ENCODE measurements around the gene ZNF451. TPM values are rescaled to one million over a fixed set of nuclear protein-coding genes. Genes with fewer than 3 reads are reported as not detected.

ZNF451 gene
- polyA plus RNA-seq, 1 donor, result 27.6 TPM

- H3K9me3 ChIP-seq (ENCODE audit: control insufficient read depth, low read depth, low read length), result peaks cover 2% of the 10 kb centered on the region
- no peak for DNase-seq
- H3K4me3 ChIP-seq (ENCODE audit: low read length), result no peak overlapping the region
- H3K27ac ChIP-seq (ENCODE audit: low read length), result no peak overlapping the region
- peaks cover 2% of the 10 kb centered on the region for H3K36me3 ChIP-seq (ENCODE audit: control insufficient read depth, insufficient read depth, low read length)
- no peaks in the 10 kb centered on the region for H3K27me3 ChIP-seq (ENCODE audit: control insufficient read depth, insufficient read depth, low read length)
- 60% methylated on average over 1 of the region's 2 CpGs for WGBS (ENCODE audit: insufficient coverage, low lambda C conversion rate)
- no peaks in the 10 kb centered on the region for H3K4me1 ChIP-seq (ENCODE audit: control insufficient read depth, insufficient read depth, low read length)
These were observed 27.8 kb downstream of the ZNF451 start for GRCh38 chr6:57117796-57118195.

GRCh38 chr6:57123111-57123510 lies 33.1 kb downstream of the ZNF451 start:
- H3K36me3 ChIP-seq (ENCODE audit: control insufficient read depth, insufficient read depth, low read length), result peaks cover 7% of the 10 kb centered on the region
- peaks cover 2% of the 10 kb centered on the region for H3K9me3 ChIP-seq (ENCODE audit: control insufficient read depth, low read depth, low read length)
- no peaks in the 10 kb centered on the region for H3K4me1 ChIP-seq (ENCODE audit: control insufficient read depth, insufficient read depth, low read length)
- no peaks in the 10 kb centered on the region for H3K27me3 ChIP-seq (ENCODE audit: control insufficient read depth, insufficient read depth, low read length)
- no peak overlapping the region for H3K27ac ChIP-seq (ENCODE audit: low read length)
- 100% methylated on average over 1 of the region's 1 CpG for WGBS (ENCODE audit: insufficient coverage, low lambda C conversion rate)
- no peak overlapping the region for H3K4me3 ChIP-seq (ENCODE audit: low read length)
- DNase-seq, result no peak

GRCh38 chr6:57127763-57128162 lies 37.8 kb downstream of the ZNF451 start:
- no peaks in the 10 kb centered on the region for H3K4me1 ChIP-seq (ENCODE audit: control insufficient read depth, insufficient read depth, low read length)
- no peak overlapping the region for H3K27ac ChIP-seq (ENCODE audit: low read length)
- no peak for DNase-seq
- H3K4me3 ChIP-seq (ENCODE audit: low read length), result no peak overlapping the region
- no peaks in the 10 kb centered on the region for H3K9me3 ChIP-seq (ENCODE audit: control insufficient read depth, low read depth, low read length)
- H3K36me3 ChIP-seq (ENCODE audit: control insufficient read depth, insufficient read depth, low read length), result peaks cover 8% of the 10 kb centered on the region
- H3K27me3 ChIP-seq (ENCODE audit: control insufficient read depth, insufficient read depth, low read length), result no peaks in the 10 kb centered on the region

DNA sequence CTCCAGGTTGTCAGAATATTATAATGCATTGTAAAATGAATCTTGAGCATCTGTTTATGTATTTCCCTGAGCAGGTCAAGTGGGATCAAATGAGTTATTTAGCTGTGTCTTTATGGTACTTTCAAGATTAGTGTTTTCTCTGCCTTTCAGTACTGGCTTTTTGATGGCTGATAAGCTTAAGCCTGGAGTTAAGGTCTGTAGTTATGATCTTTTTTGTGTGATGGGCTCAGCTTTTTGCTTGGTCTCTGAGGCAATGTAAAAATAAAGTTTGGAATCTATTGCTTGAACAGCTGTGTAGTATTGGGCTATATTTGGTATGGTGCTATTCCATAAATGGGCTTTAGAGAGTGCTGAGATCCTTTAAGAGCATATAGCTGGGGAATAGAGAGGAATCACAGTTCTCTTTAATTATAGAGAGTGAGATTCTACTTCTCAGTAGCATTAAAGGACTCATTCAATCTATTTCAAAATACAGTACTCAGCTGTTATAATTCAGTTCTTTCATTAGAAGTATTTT lies 40.7 kb downstream of the ZNF451 start:
- no peak overlapping the region for H3K27ac ChIP-seq (ENCODE audit: low read length)
- DNase-seq, result peak in 1 of 2 donors; percentile 3
- H3K36me3 ChIP-seq (ENCODE audit: control insufficient read depth, insufficient read depth, low read length), result peaks cover 14% of the 10 kb centered on the region
- no peaks in the 10 kb centered on the region for H3K9me3 ChIP-seq (ENCODE audit: control insufficient read depth, low read depth, low read length)
- no peaks in the 10 kb centered on the region for H3K4me1 ChIP-seq (ENCODE audit: control insufficient read depth, insufficient read depth, low read length)
- no peaks in the 10 kb centered on the region for H3K27me3 ChIP-seq (ENCODE audit: control insufficient read depth, insufficient read depth, low read length)
- H3K4me3 ChIP-seq (ENCODE audit: low read length), result no peak overlapping the region

DNA sequence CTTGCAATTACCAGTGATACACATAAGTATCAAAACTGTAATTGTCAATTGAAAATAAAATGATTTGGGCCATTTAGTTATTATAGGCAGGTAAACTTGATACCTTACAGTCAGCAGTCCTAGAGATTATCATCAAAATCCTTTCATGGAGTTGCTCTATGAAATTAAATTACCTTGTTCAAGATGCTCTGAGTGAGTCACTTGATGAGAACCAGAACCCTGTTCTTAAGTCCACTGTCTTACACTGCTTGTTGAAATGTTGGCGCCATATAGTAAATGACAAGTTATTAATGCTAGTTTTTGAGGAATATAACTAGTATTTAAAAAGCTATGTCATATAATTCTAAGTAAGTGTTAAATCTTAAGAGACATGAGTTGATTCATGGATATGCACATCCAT lies 45.0 kb downstream of the ZNF451 start:
- Histone ChIP-seq H3K27me3 (ENCODE audit: control insufficient read depth, insufficient read depth, low read length) (no peaks in the 10 kb centered on the region), H3K27ac (ENCODE audit: low read length) (no peak overlapping the region), H3K4me3 (ENCODE audit: low read length) (no peak overlapping the region), H3K36me3 (ENCODE audit: control insufficient read depth, insufficient read depth, low read length) (peaks cover 19% of the 10 kb centered on the region), H3K4me1 (ENCODE audit: control insufficient read depth, insufficient read depth, low read length) (no peaks in the 10 kb centered on the region), H3K9me3 (ENCODE audit: control insufficient read depth, low read depth, low read length) (no peaks in the 10 kb centered on the region)
- WGBS (ENCODE audit: insufficient coverage, low lambda C conversion rate), result no CpG with 5 or more reads among the region's 1 CpG
- DNase-seq, result no peak

DNA sequence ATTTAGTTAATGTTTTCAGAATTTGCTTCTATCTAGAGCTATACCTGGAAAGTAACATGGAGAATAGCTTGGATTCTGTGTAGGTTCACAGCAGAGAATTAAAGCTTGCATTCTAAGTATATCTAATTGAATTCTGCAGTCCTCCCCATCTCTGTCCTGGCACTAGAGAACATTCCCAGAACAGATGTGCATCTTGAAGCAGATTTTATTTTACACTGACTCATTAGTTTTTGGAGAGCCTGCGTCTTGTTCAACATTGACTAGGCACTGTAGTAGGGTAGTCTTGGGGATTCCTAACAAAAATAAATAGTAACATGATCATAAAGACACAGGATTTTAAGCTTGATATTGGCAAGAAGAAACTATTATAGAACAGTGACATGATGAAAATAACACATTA lies 45.9 kb downstream of the ZNF451 start:
- no CpG with 5 or more reads among the region's 1 CpG for WGBS (ENCODE audit: insufficient coverage, low lambda C conversion rate)
- Histone ChIP-seq H3K36me3 (ENCODE audit: control insufficient read depth, insufficient read depth, low read length) (peaks cover 19% of the 10 kb centered on the region), H3K4me1 (ENCODE audit: control insufficient read depth, insufficient read depth, low read length) (no peaks in the 10 kb centered on the region), H3K27me3 (ENCODE audit: control insufficient read depth, insufficient read depth, low read length) (no peaks in the 10 kb centered on the region), H3K27ac (ENCODE audit: low read length) (no peak overlapping the region), H3K4me3 (ENCODE audit: low read length) (no peak overlapping the region), H3K9me3 (ENCODE audit: control insufficient read depth, low read depth, low read length) (no peaks in the 10 kb centered on the region)
- no peak for DNase-seq

GRCh38 chr6:57137350-57137749 lies 47.4 kb downstream of the ZNF451 start:
- H3K27ac ChIP-seq (ENCODE audit: low read length), result no peak overlapping the region
- H3K4me1 ChIP-seq (ENCODE audit: control insufficient read depth, insufficient read depth, low read length), result no peaks in the 10 kb centered on the region
- no CpG with 5 or more reads among the region's 2 CpGs for WGBS (ENCODE audit: insufficient coverage, low lambda C conversion rate)
- H3K9me3 ChIP-seq (ENCODE audit: control insufficient read depth, low read depth, low read length), result no peaks in the 10 kb centered on the region
- H3K4me3 ChIP-seq (ENCODE audit: low read length), result no peak overlapping the region
- no peaks in the 10 kb centered on the region for H3K27me3 ChIP-seq (ENCODE audit: control insufficient read depth, insufficient read depth, low read length)
- H3K36me3 ChIP-seq (ENCODE audit: control insufficient read depth, insufficient read depth, low read length), result peaks cover 25% of the 10 kb centered on the region
- no peak for DNase-seq

DNA sequence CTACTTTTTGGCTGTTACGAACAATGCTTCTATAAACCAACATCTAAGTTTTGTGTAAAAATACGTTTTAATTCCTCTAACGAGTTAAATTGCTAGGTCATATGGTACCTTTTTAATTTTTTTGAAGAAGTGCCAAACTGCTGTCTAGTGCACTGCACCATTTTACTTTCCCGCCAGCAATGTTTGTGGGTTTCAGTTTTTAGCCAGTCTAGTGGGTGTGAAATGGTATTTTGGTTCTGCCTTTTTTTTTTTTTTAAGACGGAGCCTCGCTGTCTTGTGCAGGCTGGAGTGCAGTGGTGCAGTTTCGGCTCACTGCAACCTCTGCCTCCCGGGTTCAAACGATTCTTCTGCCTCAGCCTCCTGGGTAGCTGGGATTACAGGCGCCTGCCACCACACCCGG lies 48.0 kb downstream of the ZNF451 start:
- Histone ChIP-seq H3K27ac (ENCODE audit: low read length) (no peak overlapping the region), H3K9me3 (ENCODE audit: control insufficient read depth, low read depth, low read length) (no peaks in the 10 kb centered on the region), H3K36me3 (ENCODE audit: control insufficient read depth, insufficient read depth, low read length) (peaks cover 23% of the 10 kb centered on the region), H3K27me3 (ENCODE audit: control insufficient read depth, insufficient read depth, low read length) (no peaks in the 10 kb centered on the region), H3K4me3 (ENCODE audit: low read length) (no peak overlapping the region), H3K4me1 (ENCODE audit: control insufficient read depth, insufficient read depth, low read length) (no peaks in the 10 kb centered on the region)
- no peak for DNase-seq
- 100% methylated on average over 4 of the region's 11 CpGs for WGBS (ENCODE audit: insufficient coverage, low lambda C conversion rate)

DNA sequence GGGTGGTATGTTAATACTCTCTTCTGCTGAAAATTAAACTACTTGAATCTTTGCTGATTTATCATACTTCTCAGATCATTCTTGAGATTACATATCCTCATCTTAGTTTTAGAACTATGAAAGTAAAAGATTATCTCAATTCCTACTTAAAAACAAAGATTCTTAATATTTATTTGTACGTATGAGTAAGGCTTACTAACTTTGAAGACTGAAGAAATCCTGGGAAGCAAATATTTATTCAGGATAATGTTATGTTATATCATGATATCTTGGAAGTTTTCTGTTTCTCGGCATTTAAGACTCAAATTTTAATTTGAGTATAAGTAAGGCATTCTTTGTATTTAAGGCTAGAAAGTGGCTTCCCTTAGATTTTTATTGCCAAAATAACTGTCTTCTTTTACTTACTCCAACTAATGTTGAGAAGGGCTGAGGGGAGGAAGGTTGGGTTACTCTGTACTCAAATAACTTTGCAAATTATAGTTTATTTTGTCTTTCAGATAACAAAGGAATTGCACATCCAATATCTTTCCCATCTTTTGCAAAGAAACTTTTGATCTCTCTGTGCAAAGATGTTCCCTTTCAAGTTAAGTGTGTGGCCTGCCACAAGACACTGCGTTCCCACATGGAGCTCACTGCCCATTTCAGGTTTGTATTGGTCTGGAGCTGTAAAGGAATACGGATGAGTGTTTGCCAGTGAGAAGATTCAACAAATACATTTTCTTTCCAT lies 51.6 kb downstream of the ZNF451 start:
- Histone ChIP-seq H3K27me3 (ENCODE audit: control insufficient read depth, insufficient read depth, low read length) (no peaks in the 10 kb centered on the region), H3K36me3 (ENCODE audit: control insufficient read depth, insufficient read depth, low read length) (peaks cover 16% of the 10 kb centered on the region), H3K27ac (ENCODE audit: low read length) (no peak overlapping the region), H3K4me1 (ENCODE audit: control insufficient read depth, insufficient read depth, low read length) (no peaks in the 10 kb centered on the region), H3K4me3 (ENCODE audit: low read length) (no peak overlapping the region), H3K9me3 (ENCODE audit: control insufficient read depth, low read depth, low read length) (no peaks in the 10 kb centered on the region)
- DNase-seq, result no peak
- WGBS (ENCODE audit: insufficient coverage, low lambda C conversion rate), result 83% methylated on average over 3 of the region's 4 CpGs

GRCh38 chr6:57142178-57142525 lies 52.2 kb downstream of the ZNF451 start:
- no peaks in the 10 kb centered on the region for H3K27me3 ChIP-seq (ENCODE audit: control insufficient read depth, insufficient read depth, low read length)
- no CpG with 5 or more reads among the region's 1 CpG for WGBS (ENCODE audit: insufficient coverage, low lambda C conversion rate)
- DNase-seq, result no peak
- H3K4me1 ChIP-seq (ENCODE audit: control insufficient read depth, insufficient read depth, low read length), result no peaks in the 10 kb centered on the region
- no peaks in the 10 kb centered on the region for H3K9me3 ChIP-seq (ENCODE audit: control insufficient read depth, low read depth, low read length)
- H3K4me3 ChIP-seq (ENCODE audit: low read length), result no peak overlapping the region
- H3K27ac ChIP-seq (ENCODE audit: low read length), result no peak overlapping the region
- peaks cover 16% of the 10 kb centered on the region for H3K36me3 ChIP-seq (ENCODE audit: control insufficient read depth, insufficient read depth, low read length)

GRCh38 chr6:57143690-57144089 lies 53.7 kb downstream of the ZNF451 start:
- DNase-seq, result no peak
- Histone ChIP-seq H3K36me3 (ENCODE audit: control insufficient read depth, insufficient read depth, low read length) (peaks cover 24% of the 10 kb centered on the region), H3K9me3 (ENCODE audit: control insufficient read depth, low read depth, low read length) (no peaks in the 10 kb centered on the region), H3K27me3 (ENCODE audit: control insufficient read depth, insufficient read depth, low read length) (no peaks in the 10 kb centered on the region), H3K27ac (ENCODE audit: low read length) (no peak overlapping the region), H3K4me3 (ENCODE audit: low read length) (no peak overlapping the region), H3K4me1 (ENCODE audit: control insufficient read depth, insufficient read depth, low read length) (no peaks in the 10 kb centered on the region)
- no CpG with 5 or more reads among the region's 1 CpG for WGBS (ENCODE audit: insufficient coverage, low lambda C conversion rate)

Data from large intestine (tissue), 3 donors.